ENCODE results near the gene TRMT1.

The TRMT1 gene

GRCh38 chr19:13071444-13072187, 44.9 kb downstream of the TRMT1 start:
- DNase-seq (ENCODE audit: low read depth in 3 of 3) = no peak

- DNase-seq (ENCODE audit: low read depth in 3 of 3) = no peak
Measured at GRCh38 chr19:13070425-13071140, 46.0 kb downstream of the TRMT1 start.

GRCh38 chr19:13069415-13070359, 46.9 kb downstream of the TRMT1 start:
- no peak for DNase-seq (ENCODE audit: low read depth in 3 of 3)

GRCh38 chr19:13068085-13068846, 48.3 kb downstream of the TRMT1 start:
- no peak for DNase-seq (ENCODE audit: low read depth in 3 of 3)

- no peak for DNase-seq (ENCODE audit: low read depth in 3 of 3)
Measured at GRCh38 chr19:13066933-13067807, 49.4 kb downstream of the TRMT1 start.

- no peak for DNase-seq (ENCODE audit: low read depth in 3 of 3)
Measured at GRCh38 chr19:13066226-13066625, 50.3 kb downstream of the TRMT1 start.

- DNase-seq (ENCODE audit: low read depth in 3 of 3) = no peak
Measured at GRCh38 chr19:13064092-13064489, 52.4 kb downstream of the TRMT1 start.

- no peak for DNase-seq (ENCODE audit: low read depth in 3 of 3)
Measured at GRCh38 chr19:13063461-13064091, 53.0 kb downstream of the TRMT1 start.

GRCh38 chr19:13062317-13062716, 54.2 kb downstream of the TRMT1 start:
- DNase-seq (ENCODE audit: low read depth in 3 of 3) = no peak

- DNase-seq (ENCODE audit: low read depth in 3 of 3) = peak; percentile 40 to 71 (median 69)
Measured at GRCh38 chr19:13060964-13061927, 55.3 kb downstream of the TRMT1 start.

GRCh38 chr19:13060233-13060963, 56.1 kb downstream of the TRMT1 start:
- DNase-seq (ENCODE audit: low read depth in 3 of 3) = no peak

GRCh38 chr19:13058951-13059660, 57.4 kb downstream of the TRMT1 start:
- no peak for DNase-seq (ENCODE audit: low read depth in 3 of 3)

- no peak for DNase-seq (ENCODE audit: low read depth in 3 of 3)
Measured at GRCh38 chr19:13057744-13058143, 58.8 kb downstream of the TRMT1 start.

- no peak for DNase-seq (ENCODE audit: low read depth in 3 of 3)
Measured at GRCh38 chr19:13057147-13057572, 59.4 kb downstream of the TRMT1 start.

- DNase-seq (ENCODE audit: low read depth in 3 of 3) = no peak
Measured at GRCh38 chr19:13056052-13056660, 60.4 kb downstream of the TRMT1 start.

GRCh38 chr19:13055213-13056051, 61.1 kb downstream of the TRMT1 start:
- no peak for DNase-seq (ENCODE audit: low read depth in 3 of 3)

Measured in stimulated activated CD4-positive, alpha-beta T cell treated with anti-CD3 and anti-CD28 coated beads, TNF-alpha, amount 100 ng/mL, for 48 hours (primary cell).